Hepatocyte (in vitro differentiated cells): ENCODE results near the gene NME5. TPM values are rescaled to one million over a fixed set of nuclear protein-coding genes. Genes with fewer than 3 reads are reported as not detected.

Source experiments
- DNase-seq: peaks from one replicate; pipeline ENCODE4 v3.0.0-alpha.2; 2016; ENCODE audit warnings: low spot score
- H2AFZ ChIP-seq: fragments of 200-600 bp; sonication (generic); 2 replicates; pipeline ENCODE4 v1.6.0; 2016; ENCODE audit warnings: antibody characterized with exemption, mild to moderate bottlenecking
- H3K27ac ChIP-seq: fragments of 200-600 bp; sonication (generic); 2 replicates; pipeline ENCODE4 v1.5.1; 2016; ENCODE audit warnings: mild to moderate bottlenecking
- H3K27me3 ChIP-seq: fragments of 200-600 bp; sonication (generic); 2 replicates; pipeline ENCODE4 v1.6.1; 2016
- H3K36me3 ChIP-seq: fragments of 200-600 bp; sonication (generic); replicated peaks from 2 replicates; pipeline ENCODE4 v1.5.1; 2016; ENCODE audit warnings: low read depth; ENCODE audit not compliant: insufficient read depth
- H3K4me1 ChIP-seq: fragments of 200-600 bp; sonication (generic); 2 replicates; pipeline ENCODE4 v1.5.1; 2016; ENCODE audit warnings: mild to moderate bottlenecking, moderate library complexity; ENCODE audit not compliant: insufficient read depth
- H3K4me2 ChIP-seq: fragments of 200-600 bp; sonication (generic); 2 replicates; pipeline ENCODE4 v1.6.0; 2016
- H3K4me3 ChIP-seq: fragments of 200-600 bp; sonication (generic); 2 replicates; pipeline ENCODE4 v1.5.1; 2016; ENCODE audit warnings: mild to moderate bottlenecking
- H3K79me2 ChIP-seq: fragments of 200-600 bp; sonication (generic); 2 replicates; pipeline ENCODE4 v1.6.0; 2017; ENCODE audit warnings: mild to moderate bottlenecking
- H3K9me2 ChIP-seq: fragments of 200-600 bp; sonication (generic); replicated peaks from 2 replicates; pipeline ENCODE4 v1.6.0; 2017; ENCODE audit warnings: mild to moderate bottlenecking; ENCODE audit not compliant: insufficient read depth
- H3K9me3 ChIP-seq: fragments of 200-600 bp; sonication (generic); 2 replicates; pipeline ENCODE4 v1.5.1; 2016; ENCODE audit warnings: low read depth, mild to moderate bottlenecking
- H4K20me1 ChIP-seq: fragments of 200-600 bp; sonication (generic); 2 replicates; pipeline ENCODE4 v1.6.0; 2016; ENCODE audit warnings: mild to moderate bottlenecking; ENCODE audit not compliant: insufficient read depth, poor library complexity, severe bottlenecking
- EZH2 ChIP-seq: fragments of 200-600 bp; sonication (generic); IDR thresholded peaks from 2 replicates; pipeline ENCODE4 v1.6.1; 2016; ENCODE audit warnings: antibody characterized with exemption, mild to moderate bottlenecking, borderline replicate concordance
- EZH2phosphoT487 ChIP-seq: fragments of 200-600 bp; sonication (generic); IDR thresholded peaks from one replicate; pipeline ENCODE4 v1.6.1; 2018; ENCODE audit warnings: antibody characterized with exemption, mild to moderate bottlenecking, low read depth, moderate library complexity; ENCODE audit not compliant: unreplicated experiment, severe bottlenecking
- WGBS: methylation state at CpG from one replicate; pipeline ENCODE4 v1.1.6; 2016; ENCODE audit warnings: low lambda C conversion rate; ENCODE audit errors: missing lambda C conversion rate; 5-methylcytosine and 5-hydroxymethylcytosine counted together
- polyA plus RNA-seq: library from polyadenylated mRNA; unstranded; fragments of >200 nt; fragmentation: Nextera tagmentation; extraction: Ambion mirVana; gene quantifications from 2 replicates; pipeline ENCODE4 v1.2.1, GENCODE V29; 2016
- total RNA-seq: library from RNA; depleted of rRNA; stranded (reverse); fragments of >200 nt; gene quantifications from 2 replicates; pipeline ENCODE4 v1.2.3, GENCODE V29; 2014
- TF ChIP-seq, protein P1 (sequence below): fragments of 200-600 bp; sonication (generic); IDR thresholded peaks from 2 replicates; pipeline ENCODE4 v1.5.1; 2016; ENCODE audit warnings: antibody characterized with exemption, mild to moderate bottlenecking; ENCODE audit not compliant: poor library complexity

NME5 gene
- total and polyA plus RNA-seq, 2 experiments from 2014 or later, result 2.3 to 2.6 TPM

- Histone ChIP-seq H2AFZ (no peak overlapping the region), H3K4me2 (no peak overlapping the region), H3K4me1 (no peaks in the 10 kb centered on the region), H3K36me3 (no peaks in the 10 kb centered on the region), H3K4me3 (no peak overlapping the region), H3K27ac (no peak overlapping the region), H3K79me2 (no peaks in the 10 kb centered on the region), H3K9me3 (no peaks in the 10 kb centered on the region), H4K20me1 (no peaks in the 10 kb centered on the region), H3K27me3 (peaks cover 10% of the 10 kb centered on the region), H3K9me2 (no peaks in the 10 kb centered on the region)
- TF ChIP-seq EZH2phosphoT487 (no peak), EZH2 (no peak)
- TF ChIP-seq, protein P1, sequence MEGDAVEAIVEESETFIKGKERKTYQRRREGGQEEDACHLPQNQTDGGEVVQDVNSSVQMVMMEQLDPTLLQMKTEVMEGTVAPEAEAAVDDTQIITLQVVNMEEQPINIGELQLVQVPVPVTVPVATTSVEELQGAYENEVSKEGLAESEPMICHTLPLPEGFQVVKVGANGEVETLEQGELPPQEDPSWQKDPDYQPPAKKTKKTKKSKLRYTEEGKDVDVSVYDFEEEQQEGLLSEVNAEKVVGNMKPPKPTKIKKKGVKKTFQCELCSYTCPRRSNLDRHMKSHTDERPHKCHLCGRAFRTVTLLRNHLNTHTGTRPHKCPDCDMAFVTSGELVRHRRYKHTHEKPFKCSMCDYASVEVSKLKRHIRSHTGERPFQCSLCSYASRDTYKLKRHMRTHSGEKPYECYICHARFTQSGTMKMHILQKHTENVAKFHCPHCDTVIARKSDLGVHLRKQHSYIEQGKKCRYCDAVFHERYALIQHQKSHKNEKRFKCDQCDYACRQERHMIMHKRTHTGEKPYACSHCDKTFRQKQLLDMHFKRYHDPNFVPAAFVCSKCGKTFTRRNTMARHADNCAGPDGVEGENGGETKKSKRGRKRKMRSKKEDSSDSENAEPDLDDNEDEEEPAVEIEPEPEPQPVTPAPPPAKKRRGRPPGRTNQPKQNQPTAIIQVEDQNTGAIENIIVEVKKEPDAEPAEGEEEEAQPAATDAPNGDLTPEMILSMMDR, result no peak
- DNase-seq, result no peak
Observed at GRCh38 chr5:138115254-138115653, 24.0 kb downstream of the NME5 start.

DNA sequence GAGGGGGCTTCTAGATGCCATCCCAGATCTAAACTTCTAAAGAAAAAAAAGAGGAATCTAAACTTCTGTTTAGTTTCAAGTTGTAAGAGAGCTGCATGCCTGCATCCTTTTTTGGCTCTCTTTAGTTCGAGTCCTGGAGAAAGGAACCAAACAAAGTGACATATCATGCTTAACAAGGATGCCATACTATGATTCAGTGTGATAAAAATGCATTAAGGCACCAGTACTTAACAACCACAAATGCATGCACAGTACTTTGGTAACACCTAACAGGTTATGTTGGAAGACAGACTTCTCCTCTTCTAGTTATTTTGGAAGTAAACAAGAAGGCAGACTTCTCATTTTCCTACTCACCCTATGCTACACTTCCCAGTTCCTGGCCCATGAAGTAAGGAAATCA is 27.3 kb downstream of the NME5 start:
- no peaks in the 10 kb centered on the region for H4K20me1 ChIP-seq
- no peaks in the 10 kb centered on the region for H3K36me3 ChIP-seq
- no peaks in the 10 kb centered on the region for H3K9me3 ChIP-seq
- H3K27me3 ChIP-seq, result peaks cover 16% of the 10 kb centered on the region
- H3K4me3 ChIP-seq, result no peak overlapping the region
- no peaks in the 10 kb centered on the region for H3K79me2 ChIP-seq
- H3K4me1 ChIP-seq, result no peaks in the 10 kb centered on the region
- no peak overlapping the region for H3K4me2 ChIP-seq
- no peak for DNase-seq
- no peak overlapping the region for H2AFZ ChIP-seq
- TF ChIP-seq, protein P1, result no peak
- TF ChIP-seq EZH2phosphoT487 (no peak), EZH2 (no peak)
- H3K9me2 ChIP-seq, result no peaks in the 10 kb centered on the region
- WGBS, result 70% methylated on average over 1 of the region's 1 CpG
- H3K27ac ChIP-seq, result no peak overlapping the region

DNA sequence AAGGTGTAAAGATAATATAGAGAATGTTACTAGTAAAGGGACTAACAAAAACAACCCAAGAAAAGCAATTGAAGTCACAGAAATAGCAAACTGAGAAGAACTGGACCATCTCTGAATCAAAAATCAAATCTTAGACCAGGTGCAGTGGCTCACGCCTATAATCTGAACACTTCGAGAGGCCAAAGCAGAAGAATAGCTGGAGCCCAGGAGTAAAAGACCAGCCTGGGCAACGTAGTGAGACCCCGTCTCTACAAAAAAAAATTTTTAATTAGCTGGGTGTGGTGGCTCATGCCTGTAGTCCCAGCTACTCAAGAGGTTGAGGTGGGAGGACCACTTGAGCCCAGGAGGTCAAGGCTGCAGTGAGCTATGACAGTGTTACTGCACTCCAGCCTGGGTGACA is 28.0 kb downstream of the NME5 start:
- DNase-seq, result no peak
- Histone ChIP-seq H3K9me2 (no peaks in the 10 kb centered on the region), H3K36me3 (no peaks in the 10 kb centered on the region), H3K4me3 (no peak overlapping the region), H3K4me2 (no peak overlapping the region), H3K27ac (no peak overlapping the region), H3K27me3 (peaks cover 16% of the 10 kb centered on the region), H3K9me3 (no peaks in the 10 kb centered on the region), H3K4me1 (no peaks in the 10 kb centered on the region), H2AFZ (no peak overlapping the region), H4K20me1 (no peaks in the 10 kb centered on the region), H3K79me2 (no peaks in the 10 kb centered on the region)
- TF ChIP-seq EZH2phosphoT487 (no peak), EZH2 (no peak)
- TF ChIP-seq, protein P1, result no peak
- 86% methylated on average over 4 of the region's 4 CpGs for WGBS
